HCT116 (cell line): Measurements from ENCODE around the gene NOXA1. TPM values are rescaled to one million over a fixed set of nuclear protein-coding genes. Genes with fewer than 3 reads are reported as not detected.

Source experiments
- ATAC-seq: fragments of 200-7000 bp; cut with Tn5 transposase; 2 replicates; pipeline ENCODE4 v1.9.1; 2020; ENCODE audit warnings: mild to moderate bottlenecking, moderate library complexity
- BruUV-seq: library from RNA; stranded (reverse); fragments of 400-500 nt; replicated peaks from 2 replicates; lab custom pipeline; 2021; lab: Mats Ljungman, UMichigan
- CTCF ChIA-PET: fragments of 300-600 bp; sonication (Branson Sonifier 250); formaldehyde crosslinking; loops from one replicate; lab custom pipeline; 2021; ENCODE audit warnings: antibody characterized with exemption; lab: Charles Lee
- POLR2A ChIA-PET: fragments of 300-600, 350-600 bp; sonication (Branson Sonifier 250); formaldehyde crosslinking; loops from one replicate; lab custom pipeline; 2021; ENCODE audit warnings: antibody characterized with exemption; lab: Charles Lee
- RAD21 ChIA-PET, 2 experiments: fragments of 300-600 bp; sonication (Branson Sonifier 250); formaldehyde crosslinking; loops; one replicate each; lab custom pipeline; 2023; ENCODE audit warnings: low total read pairs in 2 of 2; ENCODE audit not compliant: uncharacterized antibody in 2 of 2, unreplicated experiment in 2 of 2, low non-redundant PET in 1 of 2; lab: Charles Lee
- DNase-seq: peaks from one replicate; pipeline ENCODE4 v3.0.0-alpha.2; 2010; ENCODE audit warnings: low read depth, low spot score
- H2AFZ ChIP-seq: fragments of 200-600 bp; shearing (Covaris generic), sonication (generic); 2 replicates; pipeline ENCODE4 v1.6.1; 2017; ENCODE audit warnings: low read depth, mixed run types, mixed read lengths, antibody characterized with exemption, low read length; ENCODE audit not compliant: poor library complexity, severe bottlenecking
- H3K27ac ChIP-seq: 2 replicates; pipeline ENCODE4 v1.5.1; 2012; ENCODE audit warnings: low read depth, low read length
- H3K27me3 ChIP-seq: fragments of 200-600 bp; sonication (generic); 2 replicates; pipeline ENCODE4 v1.6.1; 2016; ENCODE audit warnings: mixed run types, low read length, mixed read lengths; ENCODE audit not compliant: insufficient read depth
- H3K36me3 ChIP-seq, 2 experiments: fragments of 200-500 bp in 1 of 2; fragments of 200-600 bp in 1 of 2; sonication (Bioruptor generic) in 1 of 2; sonication (generic) in 1 of 2; 2 replicates each; pipeline versions ENCODE4 v1.5.1 to v1.6.1; 2014 to 2016; ENCODE audit warnings: low read length in 2 of 2, inconsistent platforms in 1 of 2, mixed read lengths in 1 of 2, mixed run types in 1 of 2; ENCODE audit not compliant: insufficient read depth in 2 of 2, control insufficient read depth in 1 of 2
- H3K4me1 ChIP-seq, 2 experiments: fragments of 200-600 bp in 1 of 2; sonication (generic) in 1 of 2; 2 replicates each; pipeline versions ENCODE4 v1.5.1 to v1.6.1; 2012 to 2017; ENCODE audit warnings: low read length in 2 of 2, inconsistent platforms in 1 of 2, mild to moderate bottlenecking in 1 of 2, mixed read lengths in 1 of 2, mixed run types in 1 of 2, moderate library complexity in 1 of 2; ENCODE audit not compliant: insufficient read depth in 2 of 2, control insufficient read depth in 1 of 2
- H3K4me2 ChIP-seq: fragments of 200-600 bp; sonication (generic); 2 replicates; pipeline ENCODE4 v1.6.1; 2017; ENCODE audit warnings: mixed run types, low read length, mixed read lengths
- H3K4me3 ChIP-seq, 2 experiments: fragments of 200-600 bp in 1 of 2; sonication (generic) in 1 of 2; replicated peaks in 1 of 2; 2 replicates each; pipeline ENCODE4 v1.5.1; 2011 to 2016; ENCODE audit warnings: low read length in 2 of 2, control low read depth in 1 of 2, low read depth in 1 of 2, mild to moderate bottlenecking in 1 of 2, mixed read lengths in 1 of 2, mixed run types in 1 of 2
- H3K79me2 ChIP-seq: fragments of 200-600 bp; sonication (generic); 2 replicates; pipeline ENCODE4 v1.6.1; 2017; ENCODE audit warnings: mild to moderate bottlenecking, mixed run types, low read length, moderate library complexity, mixed read lengths; ENCODE audit not compliant: insufficient read depth
- H3K9ac ChIP-seq: fragments of 200-600 bp; sonication (generic); 2 replicates; pipeline ENCODE4 v1.6.1; 2016; ENCODE audit warnings: low read length, mixed read lengths
- H3K9me2 ChIP-seq: fragments of 200-600 bp; sonication (generic), shearing (Covaris generic); 2 replicates; pipeline ENCODE4 v1.6.1; 2017; ENCODE audit warnings: mixed run types, mild to moderate bottlenecking, moderate library complexity; ENCODE audit not compliant: insufficient read depth
- H3K9me3 ChIP-seq, 2 experiments: fragments of 200-500 bp in 1 of 2; fragments of 200-600 bp in 1 of 2; sonication (Bioruptor generic) in 1 of 2; sonication (generic) in 1 of 2; 2 replicates each; pipeline ENCODE4 v1.6.1; 2014 to 2017; ENCODE audit warnings: low read length in 2 of 2, mixed read lengths in 2 of 2, inconsistent platforms in 1 of 2, low read depth in 1 of 2, mild to moderate bottlenecking in 1 of 2, mixed run types in 1 of 2, moderate library complexity in 1 of 2; ENCODE audit not compliant: control insufficient read depth in 1 of 2, insufficient read depth in 1 of 2
- H4K20me1 ChIP-seq: fragments of 200-600 bp; sonication (generic), shearing (Covaris generic); 2 replicates; pipeline ENCODE4 v1.6.1; 2017; ENCODE audit warnings: mixed run types, mild to moderate bottlenecking, moderate library complexity; ENCODE audit not compliant: insufficient read depth
- ATF3 ChIP-seq: IDR thresholded peaks from 2 replicates; pipeline ENCODE4 v1.6.1; 2012
- CBX3 ChIP-seq: IDR thresholded peaks from 2 replicates; pipeline ENCODE4 v1.6.1; 2012; ENCODE audit warnings: low read depth
- CTCF ChIP-seq, 3 experiments: fragments of 200-600 bp in 1 of 3; sonication (generic) in 1 of 3; IDR thresholded peaks in 2 of 3; conservative IDR thresholded peaks in 1 of 3; 2 replicates each; pipeline ENCODE4 v1.5.1; 2012 to 2017; ENCODE audit warnings: low read depth in 2 of 3, low read length in 2 of 3, antibody characterized with exemption in 1 of 3, borderline replicate concordance in 1 of 3, control low read depth in 1 of 3, mild to moderate bottlenecking in 1 of 3, mixed read lengths in 1 of 3, mixed run types in 1 of 3, moderate library complexity in 1 of 3; ENCODE audit not compliant: insufficient read depth in 1 of 3
- JUND ChIP-seq: IDR thresholded peaks from 2 replicates; pipeline ENCODE4 v1.6.1; 2012
- POLR2A ChIP-seq: IDR thresholded peaks from 2 replicates; pipeline ENCODE4 v1.7.0; 2011; ENCODE audit warnings: borderline replicate concordance; ENCODE audit not compliant: insufficient read depth, insufficient read length; ENCODE audit errors: extremely low read depth
- RAD21 ChIP-seq: IDR thresholded peaks from 2 replicates; pipeline ENCODE4 v1.6.1; 2012; ENCODE audit warnings: low read depth, mild to moderate bottlenecking
- SRF ChIP-seq: IDR thresholded peaks from 2 replicates; pipeline ENCODE4 v1.6.1; 2012; ENCODE audit warnings: low read depth
- YY1 ChIP-seq: IDR thresholded peaks from 2 replicates; pipeline ENCODE4 v1.6.1; 2011; ENCODE audit warnings: low read length, low read depth, moderate library complexity, mild to moderate bottlenecking; ENCODE audit not compliant: insufficient replicate concordance; ENCODE audit errors: extremely low read depth
- ZNF274 ChIP-seq: fragments of 200-500 bp; sonication (Bioruptor generic); IDR thresholded peaks from 2 replicates; pipeline ENCODE4 v1.6.1; 2014; ENCODE audit warnings: mild to moderate bottlenecking, low read depth, low read length, inconsistent platforms
- intact Hi-C: fragments of 100-400 bp; cut with micrococcal nuclease; formaldehyde crosslinking; loops from 2 replicates; pipeline ENCODE4 v1.10.0; 2022
- total RNA-seq: library from RNA; stranded (reverse); gene quantifications from one replicate; pipeline ENCODE4 v1.2.1, GENCODE V29; 2021; ENCODE audit not compliant: unreplicated experiment
- TF ChIP-seq, protein P1 (sequence below): IDR thresholded peaks from 2 replicates; pipeline ENCODE4 v1.6.1; 2011; ENCODE audit warnings: mild to moderate bottlenecking, low read length, moderate library complexity; ENCODE audit not compliant: insufficient replicate concordance; ENCODE audit errors: extremely low read depth

NOXA1 gene
- total RNA-seq, 1 experiment from 2014 or later = 13.2 TPM

DNA sequence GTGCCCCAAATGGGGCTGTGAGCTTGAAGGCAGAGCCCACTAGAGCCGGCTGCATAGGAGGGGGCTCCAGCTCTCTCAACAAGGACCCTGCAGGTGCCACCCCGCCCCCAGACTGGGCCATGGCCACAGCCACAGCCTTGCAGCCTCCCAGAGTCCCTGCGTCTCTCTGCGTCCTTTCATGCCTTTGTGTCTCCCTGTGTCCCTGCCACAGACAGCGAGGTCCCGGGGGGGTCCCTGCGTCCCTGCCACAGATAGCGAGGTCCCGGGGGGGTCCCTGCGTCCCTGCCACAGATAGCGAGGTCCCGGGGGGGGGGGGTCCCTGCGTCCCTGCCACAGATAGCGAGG lies 6.3 kb downstream of the NOXA1 start:
- peak overlapping the region; percentile 76 for H3K4me2 ChIP-seq
- H3K36me3 ChIP-seq = no peaks in the 10 kb centered on the region
- H3K4me1 ChIP-seq = peaks cover 27 to 37% of the 10 kb centered on the region in 2 experiments
- ATAC-seq (no peak), DNase-seq (no peak)
- ChIA-PET RAD21 (no interaction called here), CTCF (no interaction called here), POLR2A (interaction anchor here (1.2 kb wide), 1 partner anchor 12 kb away, joined by 3 read pairs; the partner anchor contains the start of gene ENTPD8)
- H2AFZ ChIP-seq = no peak overlapping the region
- no peaks in the 10 kb centered on the region for H3K27me3 ChIP-seq
- no peaks in the 10 kb centered on the region for H3K9me3 ChIP-seq
- H3K79me2 ChIP-seq = no peaks in the 10 kb centered on the region
- H3K9ac ChIP-seq = no peak overlapping the region
- no peak for TF ChIP-seq POLR2A
- no peak for TF ChIP-seq ZNF274
- no peak for TF ChIP-seq RAD21
- TF ChIP-seq YY1 = no peak
- TF ChIP-seq ATF3 = no peak
- no peak for TF ChIP-seq JUND
- no peak for TF ChIP-seq CTCF (IDR thresholded peaks at IDR 0.05 in 2 of 3, conservative IDR thresholded peaks at IDR 0.05 in 1 of 3; ENCODE audit: borderline replicate concordance in 1 of 3, insufficient read depth in 1 of 3, low read depth in 2 of 3, low read length in 2 of 3)
- TF ChIP-seq, protein P1, sequence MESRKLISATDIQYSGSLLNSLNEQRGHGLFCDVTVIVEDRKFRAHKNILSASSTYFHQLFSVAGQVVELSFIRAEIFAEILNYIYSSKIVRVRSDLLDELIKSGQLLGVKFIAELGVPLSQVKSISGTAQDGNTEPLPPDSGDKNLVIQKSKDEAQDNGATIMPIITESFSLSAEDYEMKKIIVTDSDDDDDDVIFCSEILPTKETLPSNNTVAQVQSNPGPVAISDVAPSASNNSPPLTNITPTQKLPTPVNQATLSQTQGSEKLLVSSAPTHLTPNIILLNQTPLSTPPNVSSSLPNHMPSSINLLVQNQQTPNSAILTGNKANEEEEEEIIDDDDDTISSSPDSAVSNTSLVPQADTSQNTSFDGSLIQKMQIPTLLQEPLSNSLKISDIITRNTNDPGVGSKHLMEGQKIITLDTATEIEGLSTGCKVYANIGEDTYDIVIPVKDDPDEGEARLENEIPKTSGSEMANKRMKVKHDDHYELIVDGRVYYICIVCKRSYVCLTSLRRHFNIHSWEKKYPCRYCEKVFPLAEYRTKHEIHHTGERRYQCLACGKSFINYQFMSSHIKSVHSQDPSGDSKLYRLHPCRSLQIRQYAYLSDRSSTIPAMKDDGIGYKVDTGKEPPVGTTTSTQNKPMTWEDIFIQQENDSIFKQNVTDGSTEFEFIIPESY = no peak
- TF ChIP-seq SRF = no peak
- no peak for TF ChIP-seq CBX3
- H3K4me3 ChIP-seq = no peak overlapping the region
- H4K20me1 ChIP-seq = no peaks in the 10 kb centered on the region
- no peaks in the 10 kb centered on the region for H3K9me2 ChIP-seq
- BruUV-seq = no TSS peak
- intact Hi-C loops = no loop called here
- peak overlapping the region; percentile 55; the same call in 1 of the 2 replicates for H3K27ac ChIP-seq
